ENCODE measurements around the gene THEM4.

The THEM4 gene

GRCh38 chr1:151909167-151910149, at the start of gene THEM4:
Gene THEM4 (minus strand): TSS chr1:151909511. CDS start chr1:151909458, 53 bp downstream.
- H3K36me3 Mint-ChIP-seq (ENCODE audit: insufficient read depth), result peaks cover 8% of the 10 kb centered on the region
- peak within 1 kb of the TSS; percentile 85 for H3K27ac Mint-ChIP-seq (ENCODE audit: low read depth)
- peak; percentile 92 for ATAC-seq (replicated peaks; ENCODE audit: extremely low read depth, poor library complexity, severe bottlenecking)
- H3K9me3 Mint-ChIP-seq, result no peaks in the 10 kb centered on the region
- H3K4me1 Mint-ChIP-seq, result peaks cover 36% of the 10 kb centered on the region
- H3K27me3 Mint-ChIP-seq, result no peaks in the 10 kb centered on the region
- peak within 1 kb of the TSS; percentile 79 for H3K4me3 Mint-ChIP-seq
- peak; percentile 78 to 85 for DNase-seq (ENCODE audit: low spot score in 2 of 2)

- Mint-ChIP-seq H3K27ac (ENCODE audit: low read depth) (no peak overlapping the region), H3K4me3 (no peak overlapping the region), H3K36me3 (ENCODE audit: insufficient read depth) (no peaks in the 10 kb centered on the region), H3K4me1 (peaks cover 6% of the 10 kb centered on the region), H3K9me3 (no peaks in the 10 kb centered on the region), H3K27me3 (no peaks in the 10 kb centered on the region)
- no peak for ATAC-seq (replicated peaks; ENCODE audit: extremely low read depth, poor library complexity, severe bottlenecking)
- DNase-seq (ENCODE audit: low spot score in 2 of 2), result no peak
These were observed 49.6 kb upstream of the THEM4 start for GRCh38 chr1:151958959-151959358.

- Mint-ChIP-seq H3K27ac (ENCODE audit: low read depth) (no peak overlapping the region), H3K9me3 (no peaks in the 10 kb centered on the region), H3K27me3 (no peaks in the 10 kb centered on the region), H3K36me3 (ENCODE audit: insufficient read depth) (no peaks in the 10 kb centered on the region), H3K4me1 (peaks cover 6% of the 10 kb centered on the region), H3K4me3 (no peak overlapping the region)
- DNase-seq (ENCODE audit: low spot score in 2 of 2) (no peak), ATAC-seq (replicated peaks; ENCODE audit: extremely low read depth, poor library complexity, severe bottlenecking) (no peak)
These were observed 47.7 kb upstream of the THEM4 start for GRCh38 chr1:151956957-151957497.

GRCh38 chr1:151953409-151954094, 44.2 kb upstream of the THEM4 start:
- Mint-ChIP-seq H3K27ac (ENCODE audit: low read depth) (no peak overlapping the region), H3K4me3 (no peak overlapping the region), H3K27me3 (no peaks in the 10 kb centered on the region), H3K36me3 (ENCODE audit: insufficient read depth) (no peaks in the 10 kb centered on the region), H3K9me3 (no peaks in the 10 kb centered on the region), H3K4me1 (peaks cover 5% of the 10 kb centered on the region)
- no peak for DNase-seq (ENCODE audit: low spot score in 2 of 2)
- ATAC-seq (replicated peaks; ENCODE audit: extremely low read depth, poor library complexity, severe bottlenecking), result no peak

- no peaks in the 10 kb centered on the region for H3K27me3 Mint-ChIP-seq
- no peak overlapping the region for H3K27ac Mint-ChIP-seq (ENCODE audit: low read depth)
- no peaks in the 10 kb centered on the region for H3K9me3 Mint-ChIP-seq
- DNase-seq (ENCODE audit: low spot score in 2 of 2) (no peak), ATAC-seq (replicated peaks; ENCODE audit: extremely low read depth, poor library complexity, severe bottlenecking) (no peak)
- peaks cover 5% of the 10 kb centered on the region for H3K4me1 Mint-ChIP-seq
- no peak overlapping the region for H3K4me3 Mint-ChIP-seq
- H3K36me3 Mint-ChIP-seq (ENCODE audit: insufficient read depth), result no peaks in the 10 kb centered on the region
These were observed 43.5 kb upstream of the THEM4 start for GRCh38 chr1:151952811-151953210.

GRCh38 chr1:151949371-151950193, 40.3 kb upstream of the THEM4 start:
- Mint-ChIP-seq H3K9me3 (no peaks in the 10 kb centered on the region), H3K27me3 (no peaks in the 10 kb centered on the region), H3K36me3 (ENCODE audit: insufficient read depth) (peaks cover 7% of the 10 kb centered on the region), H3K4me3 (no peak overlapping the region), H3K4me1 (peaks cover 28% of the 10 kb centered on the region), H3K27ac (ENCODE audit: low read depth) (peak overlapping the region; percentile 54)
- DNase-seq (ENCODE audit: low spot score in 2 of 2) (no peak), ATAC-seq (replicated peaks; ENCODE audit: extremely low read depth, poor library complexity, severe bottlenecking) (no peak)

- Mint-ChIP-seq H3K9me3 (no peaks in the 10 kb centered on the region), H3K27ac (ENCODE audit: low read depth) (no peak overlapping the region), H3K4me1 (peaks cover 28% of the 10 kb centered on the region), H3K4me3 (no peak overlapping the region), H3K27me3 (no peaks in the 10 kb centered on the region), H3K36me3 (ENCODE audit: insufficient read depth) (peaks cover 9% of the 10 kb centered on the region)
- ATAC-seq (replicated peaks; ENCODE audit: extremely low read depth, poor library complexity, severe bottlenecking), result no peak
- DNase-seq (ENCODE audit: low spot score in 2 of 2), result no peak
These were observed 39.2 kb upstream of the THEM4 start for GRCh38 chr1:151948506-151948905.

- ATAC-seq (replicated peaks; ENCODE audit: extremely low read depth, poor library complexity, severe bottlenecking) (no peak), DNase-seq (ENCODE audit: low spot score in 2 of 2) (no peak)
- peak overlapping the region; percentile 97 for H3K27ac Mint-ChIP-seq (ENCODE audit: low read depth)
- H3K27me3 Mint-ChIP-seq, result no peaks in the 10 kb centered on the region
- H3K4me1 Mint-ChIP-seq, result peaks cover 28% of the 10 kb centered on the region
- H3K36me3 Mint-ChIP-seq (ENCODE audit: insufficient read depth), result peaks cover 10% of the 10 kb centered on the region
- H3K9me3 Mint-ChIP-seq, result no peaks in the 10 kb centered on the region
- H3K4me3 Mint-ChIP-seq, result no peak overlapping the region
These were observed 37.8 kb upstream of the THEM4 start for GRCh38 chr1:151947140-151947539.

GRCh38 chr1:151945725-151946722, 36.7 kb upstream of the THEM4 start:
- Mint-ChIP-seq H3K4me1 (peaks cover 33% of the 10 kb centered on the region), H3K36me3 (ENCODE audit: insufficient read depth) (peaks cover 15% of the 10 kb centered on the region), H3K27ac (ENCODE audit: low read depth) (peak overlapping the region; percentile 97), H3K27me3 (no peaks in the 10 kb centered on the region), H3K4me3 (peak overlapping the region; percentile 58), H3K9me3 (no peaks in the 10 kb centered on the region)
- DNase-seq (ENCODE audit: low spot score in 2 of 2) (peak; percentile 67 to 93), ATAC-seq (replicated peaks; ENCODE audit: extremely low read depth, poor library complexity, severe bottlenecking) (peak; percentile 89)

GRCh38 chr1:151944857-151945575, 35.7 kb upstream of the THEM4 start:
- Mint-ChIP-seq H3K4me3 (peak overlapping the region; percentile 58), H3K27ac (ENCODE audit: low read depth) (peak overlapping the region; percentile 97)

More at GRCh38 chr1:151944857-151945575, 35.7 kb upstream of the THEM4 start:
- Mint-ChIP-seq H3K36me3 (ENCODE audit: insufficient read depth) (peaks cover 17% of the 10 kb centered on the region), H3K27me3 (no peaks in the 10 kb centered on the region), H3K9me3 (no peaks in the 10 kb centered on the region), H3K4me1 (peaks cover 34% of the 10 kb centered on the region)
- DNase-seq (ENCODE audit: low spot score in 2 of 2), result no peak
- no peak for ATAC-seq (replicated peaks; ENCODE audit: extremely low read depth, poor library complexity, severe bottlenecking)
